SH-SY5Y (cell line): ENCODE measurements around the gene LIMA1.

Source experiments
- GATA2 ChIP-seq: IDR thresholded peaks from 2 replicates; pipeline ENCODE4 v1.6.1; 2011; ENCODE audit warnings: mild to moderate bottlenecking, low read depth, low read length
- GATA3 ChIP-seq: IDR thresholded peaks from 2 replicates; pipeline ENCODE4 v1.6.1; 2011; ENCODE audit warnings: low read depth, mild to moderate bottlenecking, low read length, moderate library complexity

- TF ChIP-seq GATA2 (no peak), GATA3 (no peak)
Observed at GRCh38 chr12:50127546-50127945, 155.8 kb downstream of the LIMA1 start.
